HG03064 (cell line): Measurements from ENCODE around the gene CERS4.
A peak's percentile ranks its signal among the peaks of the same experiment; 100 is the strongest.
"Not testable (repeated sequence)": the region's sequence is repeated elsewhere in the genome, so short reads cannot be mapped to it uniquely, and the experiment has no call there.

Experiments used
- ATAC-seq: cut with Tn5 transposase; IDR thresholded peaks from one replicate; pipeline ENCODE4 v1.9.1; 2021; ENCODE audit warnings: low read depth; ENCODE audit not compliant: unreplicated experiment

CERS4 gene

GRCh38 chr19:8259142-8259921 lies 50.2 kb downstream of the CERS4 start:
- ATAC-seq = no peak

- no peak for ATAC-seq
These were observed 50.7 kb downstream of the CERS4 start for GRCh38 chr19:8259922-8260247.

GRCh38 chr19:8261347-8261746 lies 52.2 kb downstream of the CERS4 start:
- no peak for ATAC-seq

GRCh38 chr19:8261881-8262280 lies 52.7 kb downstream of the CERS4 start:
- no peak for ATAC-seq

GRCh38 chr19:8262431-8262830 lies 53.3 kb downstream of the CERS4 start:
- no peak for ATAC-seq

GRCh38 chr19:8264248-8264647 lies 55.1 kb downstream of the CERS4 start:
- not testable (repeated sequence) for ATAC-seq

GRCh38 chr19:8265872-8266271 lies 56.7 kb downstream of the CERS4 start:
- ATAC-seq = no peak

GRCh38 chr19:8269724-8270123 lies 60.6 kb downstream of the CERS4 start:
- ATAC-seq = no peak

GRCh38 chr19:8276508-8276907 lies 67.3 kb downstream of the CERS4 start:
- ATAC-seq = not testable (repeated sequence)

- not testable (repeated sequence) for ATAC-seq
These were observed 82.2 kb downstream of the CERS4 start for GRCh38 chr19:8291337-8291736.

- no peak for ATAC-seq
These were observed 93.2 kb downstream of the CERS4 start for GRCh38 chr19:8302357-8302691.

GRCh38 chr19:8302734-8303133 lies 93.6 kb downstream of the CERS4 start:
- no peak for ATAC-seq

GRCh38 chr19:8304841-8305621 lies 95.9 kb downstream of the CERS4 start:
- ATAC-seq = no peak

GRCh38 chr19:8305798-8306197 lies 96.6 kb downstream of the CERS4 start:
- ATAC-seq = no peak

- no peak for ATAC-seq
These were observed 97.3 kb downstream of the CERS4 start for GRCh38 chr19:8306235-8307054.

- ATAC-seq = no peak
These were observed 98.3 kb downstream of the CERS4 start for GRCh38 chr19:8307400-8307964.

GRCh38 chr19:8307965-8308866 lies 99.0 kb downstream of the CERS4 start, which contains the start of gene CD320:
Gene CD320, minus strand, starts transcription at chr19:8308358. Its CDS starts 68 bp downstream, at chr19:8308290.
- ATAC-seq = peak; percentile 66

GRCh38 chr19:8308891-8309291 lies 99.7 kb downstream of the CERS4 start:
- no peak for ATAC-seq

GRCh38 chr19:8310342-8311055 lies 101.3 kb downstream of the CERS4 start:
- ATAC-seq = no peak
